Activated CD8-positive, alpha-beta memory T cell treated with anti-CD3 and anti-CD28 coated beads for 48 hours (primary cell): ENCODE measurements around the gene ACER1.
"Not testable (repeated sequence)": the region's sequence is repeated elsewhere in the genome, so short reads cannot be mapped to it uniquely, and the experiment has no call there.

Experiments
- DNase-seq, 3 experiments: peaks; one replicate each; pipeline ENCODE4 v3.0.0-alpha.2; 2020; ENCODE audit warnings: low read depth in 2 of 3, low spot score in 2 of 3

Gene ACER1

GRCh38 chr19:6292006-6292405, 41.4 kb downstream of the ACER1 start:
- no peak for DNase-seq

DNA sequence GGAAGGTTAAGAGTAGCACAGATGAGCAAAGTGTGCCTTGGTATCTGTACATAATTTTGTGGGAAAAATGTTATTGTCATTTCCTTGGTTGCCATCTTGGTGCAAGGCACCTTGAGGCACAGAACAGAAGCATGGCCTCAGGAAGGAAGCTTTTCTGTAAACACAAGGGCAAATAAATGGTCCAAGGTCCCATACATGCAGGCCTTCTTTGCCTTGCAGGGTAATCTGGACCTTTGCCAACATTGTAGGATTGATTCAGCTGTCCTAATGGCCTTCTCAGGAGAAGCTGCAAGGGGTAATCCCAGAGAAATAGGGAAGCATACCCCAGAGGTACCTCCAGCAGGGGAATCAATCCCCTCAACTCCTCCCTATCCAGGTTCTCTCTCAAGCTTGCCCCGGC, 44.7 kb downstream of the ACER1 start:
- no peak for DNase-seq

DNA sequence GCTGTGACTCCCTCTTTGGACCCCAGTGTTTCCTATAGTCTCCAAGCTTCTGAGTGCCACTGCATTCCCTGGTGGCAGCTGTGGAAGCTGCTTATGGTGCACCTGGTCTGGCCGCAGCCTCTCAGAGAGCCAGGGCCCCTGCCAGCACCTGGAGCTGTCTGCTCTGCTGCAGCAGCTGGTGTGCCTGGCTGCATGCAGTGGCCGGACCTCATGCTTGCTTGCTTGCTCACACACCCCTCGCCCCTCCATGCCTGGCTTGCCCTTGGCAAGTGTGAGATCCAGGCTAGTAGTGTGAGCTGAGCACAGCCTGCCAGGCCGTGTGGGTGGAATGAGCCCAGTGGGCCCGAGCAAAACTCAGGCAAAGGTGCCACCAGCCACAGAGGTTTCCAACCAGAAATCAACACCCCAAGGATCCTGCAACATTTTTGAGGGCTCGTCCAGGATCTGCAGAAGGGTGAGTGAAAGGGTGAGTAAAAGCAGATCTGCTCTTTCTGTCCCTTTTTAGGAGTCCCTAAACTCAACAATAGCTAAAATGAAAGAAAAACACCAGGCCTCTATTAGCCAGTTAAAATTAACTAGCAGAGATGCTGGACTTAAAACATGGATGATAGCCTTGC, 46.0 kb downstream of the ACER1 start:
- DNase-seq, result no peak

GRCh38 chr19:6286676-6287075, 46.7 kb downstream of the ACER1 start:
- DNase-seq, result no peak

DNA sequence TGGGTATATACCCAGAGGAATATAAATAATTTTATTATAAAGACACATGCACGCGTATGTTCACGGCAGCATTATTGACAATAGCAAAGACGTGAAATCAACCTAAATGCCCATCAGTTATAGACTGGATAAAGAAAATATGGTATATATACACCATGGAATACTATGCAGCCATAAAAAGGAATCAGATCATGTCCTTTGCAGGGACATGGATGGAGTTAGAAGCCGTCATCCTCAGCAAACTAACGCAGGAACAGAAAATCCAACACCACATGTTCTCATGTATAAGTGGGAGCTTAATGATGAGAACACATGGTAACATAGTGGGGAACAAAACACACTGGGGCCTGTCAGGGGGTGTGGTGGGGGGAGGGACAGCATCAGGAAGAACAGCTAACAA, 51.0 kb downstream of the ACER1 start:
- DNase-seq, result not testable (repeated sequence)

DNA sequence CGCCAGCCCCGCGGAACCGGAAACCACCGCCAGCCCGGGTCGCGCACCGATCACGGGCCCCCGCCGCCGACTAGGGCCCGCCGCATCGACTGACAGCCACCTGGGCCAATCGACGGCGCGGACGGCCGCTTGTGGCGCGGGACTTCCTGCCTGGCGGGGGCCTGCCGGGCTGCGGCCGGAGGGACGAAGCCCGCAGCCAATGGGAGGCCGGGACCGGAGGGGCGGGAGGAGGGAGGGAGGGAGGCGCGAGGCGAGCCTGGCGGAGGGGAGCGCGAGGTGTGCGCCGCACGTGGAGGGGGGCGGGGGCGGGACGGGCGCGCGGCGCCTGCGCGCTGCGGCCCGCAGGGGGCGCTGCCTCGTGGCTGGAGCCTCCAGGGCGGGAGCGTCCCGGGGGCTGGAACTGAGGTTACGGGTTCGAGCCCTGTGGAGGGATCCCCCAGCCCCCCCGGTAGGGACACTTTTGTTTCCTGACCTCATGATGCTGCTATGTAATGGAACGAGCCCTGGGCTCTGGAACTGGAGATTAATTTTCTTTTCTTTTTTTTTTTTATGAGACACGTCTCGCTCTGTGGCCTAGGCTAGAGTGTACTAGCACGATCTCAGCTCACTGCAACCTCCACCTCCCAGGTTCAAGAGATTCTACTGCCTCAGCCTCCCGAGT, 53.4 kb downstream of the ACER1 start, which contains the start of gene MLLT1:
TSS of gene MLLT1 (minus strand) at position 45 of the 661 bp plus-strand sequence. CDS start 191 bp downstream, outside the sequence.
- peak; percentile 76 to 97 (median 93) for DNase-seq

DNA sequence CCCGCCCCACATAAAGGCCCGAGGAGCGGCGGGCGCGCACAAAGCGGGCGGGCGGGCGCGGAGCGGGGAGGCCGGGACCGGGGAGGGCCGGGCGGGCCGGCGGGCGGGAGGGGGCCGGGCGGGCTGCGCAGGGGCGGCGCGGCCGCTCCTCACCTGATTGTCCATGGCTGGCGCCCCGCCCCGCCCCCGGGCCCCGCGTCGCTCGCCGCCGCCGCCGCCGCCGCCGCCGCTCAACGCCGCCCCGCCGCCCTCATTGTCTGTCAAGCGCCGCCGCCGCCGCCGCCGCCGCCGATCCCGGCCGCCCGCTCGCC, 53.8 kb downstream of the ACER1 start:
- no peak for DNase-seq

GRCh38 chr19:6278740-6279619, 54.4 kb downstream of the ACER1 start:
- peak in 1 of 3 experiments; percentile 5 for DNase-seq

GRCh38 chr19:6278051-6278450, 55.4 kb downstream of the ACER1 start:
- DNase-seq, result no peak

DNA sequence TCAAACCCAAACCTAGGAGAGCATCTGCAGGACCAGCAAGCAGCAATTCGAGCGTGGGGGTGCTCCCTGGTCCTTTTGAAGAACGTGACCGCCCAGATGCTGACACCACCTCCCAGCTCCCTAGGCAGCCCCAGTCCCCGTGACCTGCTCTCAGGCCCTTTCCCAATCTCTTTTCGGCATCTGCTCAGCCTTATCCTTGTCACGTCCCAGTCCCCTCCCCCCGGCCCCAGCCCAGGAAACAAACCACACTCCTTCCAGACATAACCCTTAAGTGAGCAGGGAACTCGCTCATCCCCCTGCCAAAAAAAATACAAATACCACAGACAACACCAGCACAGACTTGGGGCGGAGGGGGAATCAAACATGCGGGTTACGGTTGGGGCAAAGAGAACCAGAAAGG, 57.0 kb downstream of the ACER1 start:
- no peak for DNase-seq

DNA sequence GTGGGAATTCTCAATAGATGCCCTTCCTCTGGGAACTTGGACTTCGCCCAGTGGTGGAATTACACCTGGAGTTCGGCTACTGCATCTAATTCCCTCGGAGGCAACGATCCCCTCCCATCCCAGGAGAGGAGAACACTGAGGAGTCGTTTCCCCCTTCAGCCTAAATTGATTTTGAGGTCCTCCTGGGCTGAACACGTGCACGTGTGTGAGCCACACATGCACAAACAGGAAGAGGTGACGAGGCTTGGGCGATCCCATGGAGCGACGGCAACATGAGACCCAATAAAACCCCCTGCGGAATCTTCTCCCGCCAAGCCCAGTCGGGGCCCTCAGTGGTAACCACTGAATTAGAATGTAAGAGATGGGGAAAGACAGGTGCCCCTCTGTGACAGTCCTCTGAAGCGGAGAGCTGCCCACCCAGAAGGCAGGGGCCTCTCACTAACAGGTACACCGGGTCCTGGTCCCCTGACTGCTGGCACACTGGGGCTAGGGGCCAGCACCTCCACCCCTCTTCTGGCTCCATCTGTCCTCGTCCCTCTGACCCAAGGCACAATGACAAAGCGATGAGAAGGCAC, 58.2 kb downstream of the ACER1 start:
- no peak for DNase-seq

- no peak for DNase-seq
Observed at GRCh38 chr19:6274756-6275155, 58.7 kb downstream of the ACER1 start.

GRCh38 chr19:6273701-6274601, 59.5 kb downstream of the ACER1 start:
- no peak for DNase-seq

GRCh38 chr19:6272913-6273600, 60.4 kb downstream of the ACER1 start:
- DNase-seq, result no peak

- no peak for DNase-seq
Observed at GRCh38 chr19:6272411-6272791, 61.0 kb downstream of the ACER1 start.

DNA sequence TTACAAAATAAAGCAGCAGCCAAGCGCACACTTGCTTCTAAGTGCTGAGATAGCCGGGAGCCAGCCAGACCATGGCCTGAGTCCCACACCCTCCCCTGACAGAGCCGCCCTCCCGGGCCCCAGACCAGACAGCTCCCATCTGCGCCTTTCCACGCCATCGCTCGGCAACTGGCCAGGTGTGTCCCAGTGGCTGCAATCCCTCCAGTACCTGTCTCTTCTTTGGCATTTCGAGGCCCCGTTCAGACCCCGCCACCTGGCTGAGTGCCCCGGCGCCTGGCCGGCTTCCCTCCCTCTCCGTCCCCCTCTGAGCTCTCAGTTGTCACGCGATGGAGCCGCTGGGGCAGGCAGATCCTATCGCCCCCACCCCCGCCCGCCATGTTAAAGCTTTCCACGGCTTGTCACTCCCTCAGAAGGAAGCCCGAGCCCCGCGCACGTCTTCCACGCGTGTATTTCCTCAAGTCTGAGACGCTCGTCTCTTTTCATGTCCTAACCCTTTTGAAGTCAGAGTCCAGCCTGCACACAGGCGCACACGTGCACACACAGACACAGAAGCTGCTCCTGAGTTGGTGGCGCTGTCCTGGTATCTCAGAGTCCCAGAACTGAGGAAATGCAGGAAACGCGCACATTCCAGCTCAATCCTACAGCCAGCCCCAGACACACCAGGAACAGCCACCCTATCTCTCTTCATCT, 61.5 kb downstream of the ACER1 start:
- DNase-seq, result no peak

GRCh38 chr19:6271251-6271650, 62.2 kb downstream of the ACER1 start:
- DNase-seq, result no peak

DNA sequence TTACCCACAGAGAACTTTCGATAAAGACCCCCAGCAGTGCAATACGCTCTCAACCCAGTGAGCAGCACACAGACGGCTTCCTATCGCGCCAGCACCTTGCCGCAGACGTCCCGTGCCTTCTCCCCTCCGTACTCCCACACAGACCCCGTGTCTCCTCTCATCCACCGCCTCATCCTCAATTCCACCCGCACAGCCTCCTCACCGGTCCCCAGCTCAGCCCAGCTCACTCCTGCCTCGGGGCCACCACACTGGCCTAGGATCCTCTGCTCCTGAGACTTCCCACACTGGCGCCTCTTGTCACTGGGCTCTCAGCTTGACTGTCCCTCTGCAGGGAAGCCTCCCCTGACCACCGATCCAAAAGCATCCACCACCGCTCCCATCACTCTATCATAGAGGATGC, 62.6 kb downstream of the ACER1 start:
- DNase-seq, result no peak

DNA sequence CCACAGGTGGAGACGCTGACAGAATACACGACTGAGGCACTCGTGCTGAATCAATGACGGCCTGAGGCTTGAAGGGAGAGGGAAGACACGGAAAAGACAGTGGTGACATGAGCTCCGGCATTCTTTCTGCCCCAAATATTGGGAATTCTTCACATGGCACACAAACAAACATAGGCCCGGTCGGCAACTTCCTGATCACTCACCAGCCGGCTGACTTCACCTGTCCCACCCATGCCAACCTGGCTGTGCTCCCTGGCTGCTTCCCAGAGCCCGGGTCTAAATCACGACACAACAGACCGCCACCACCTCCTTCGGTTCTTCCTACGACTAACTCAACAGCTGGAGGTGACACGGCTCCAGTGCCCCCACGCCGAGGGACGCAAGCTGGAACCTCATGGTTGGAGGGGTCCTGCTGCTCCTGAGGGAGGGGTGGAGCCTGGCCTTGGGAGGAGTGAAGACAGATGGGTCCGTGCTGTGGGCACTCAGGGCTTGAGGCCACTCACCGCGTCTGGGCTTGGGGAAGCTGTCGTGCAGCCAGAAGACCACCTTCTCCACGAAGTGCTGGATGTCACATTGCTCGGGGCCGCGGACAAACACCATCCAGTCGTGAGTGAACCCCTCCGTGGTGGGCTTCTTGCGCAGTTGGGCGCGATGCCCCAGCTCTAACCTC, 63.2 kb downstream of the ACER1 start:
- no peak for DNase-seq
